Epithelial cell of prostate (primary cell): ENCODE measurements around the gene FMNL2.

Experiments used
- DNase-seq: peaks from one replicate; pipeline ENCODE4 v3.0.0-alpha.2; 2011; ENCODE audit warnings: low read depth, low spot score
- H3K27ac ChIP-seq: fragments of 450-650 bp; 2 replicates; pipeline ENCODE4 v1.5.1; 2017; ENCODE audit warnings: mild to moderate bottlenecking

FMNL2 gene

GRCh38 chr2:152441961-152442360, 107.0 kb downstream of the FMNL2 start:
- DNase-seq: no peak
- no peak overlapping the region for H3K27ac ChIP-seq

DNA sequence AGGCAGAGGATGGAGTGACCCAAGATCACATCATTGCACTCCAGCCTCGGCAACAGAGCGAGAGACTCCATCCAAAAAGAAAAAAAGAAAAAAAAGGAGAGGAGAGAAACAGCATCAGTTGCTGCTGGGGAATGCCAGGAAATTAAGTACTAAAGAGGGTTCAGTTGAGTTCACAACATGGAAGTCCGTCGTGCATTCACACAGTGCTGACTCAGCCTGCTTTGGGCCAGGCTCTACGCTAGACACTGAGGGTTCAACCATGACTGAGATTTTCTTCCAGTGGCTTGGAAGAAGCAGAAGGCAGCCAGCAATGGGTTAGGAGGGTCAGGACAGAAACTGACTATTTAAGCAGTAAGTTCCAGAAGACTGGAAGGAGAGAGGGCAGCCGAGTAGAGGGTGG, 108.8 kb downstream of the FMNL2 start:
- H3K27ac ChIP-seq: peak overlapping the region; percentile 71
- DNase-seq: no peak

- H3K27ac ChIP-seq: peak overlapping the region; percentile 71
- DNase-seq: no peak
Measured at GRCh38 chr2:152444448-152444847, 109.5 kb downstream of the FMNL2 start.

DNA sequence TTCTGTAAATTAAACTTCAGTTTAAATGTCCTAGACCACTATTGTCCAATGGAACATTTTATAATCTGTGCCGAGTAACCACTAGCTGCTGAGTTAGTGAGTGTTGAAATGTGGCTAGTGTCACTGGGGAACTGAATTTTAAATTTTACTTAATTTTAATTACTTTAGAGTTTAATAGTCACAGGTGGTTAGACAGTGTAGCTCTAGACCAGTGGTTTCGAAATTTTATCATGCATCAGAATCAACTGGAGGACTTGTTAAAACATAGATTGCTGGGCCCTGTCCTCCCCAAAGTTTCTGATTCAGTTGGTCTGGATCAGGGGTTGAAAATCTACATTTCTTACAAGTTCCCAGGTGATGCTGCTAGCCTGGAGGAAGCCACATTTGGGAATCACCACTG, 110.4 kb downstream of the FMNL2 start:
- H3K27ac ChIP-seq: peak overlapping the region; percentile 71
- no peak for DNase-seq

DNA sequence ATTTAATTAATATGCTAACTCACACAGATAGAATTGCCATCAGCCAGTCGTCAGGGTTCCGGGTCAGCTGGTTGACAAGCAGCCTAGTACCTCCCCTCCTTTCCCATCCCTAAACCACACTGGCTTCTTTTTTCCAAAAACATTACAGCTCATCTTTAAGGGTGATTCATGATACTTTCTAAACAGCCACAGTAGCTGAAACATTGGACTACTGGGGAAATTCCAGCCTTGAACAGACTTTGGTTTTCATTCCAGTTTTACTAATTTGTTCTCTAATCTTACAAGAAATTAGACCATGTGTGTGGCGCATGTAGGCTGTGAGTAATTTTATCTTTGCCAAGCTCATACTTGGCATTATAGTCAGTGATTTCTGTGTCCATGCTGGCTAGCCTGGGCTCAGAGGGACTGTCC, 110.8 kb downstream of the FMNL2 start:
- peak overlapping the region; percentile 71 for H3K27ac ChIP-seq
- no peak for DNase-seq

GRCh38 chr2:152446213-152446612, 111.2 kb downstream of the FMNL2 start:
- DNase-seq: no peak
- H3K27ac ChIP-seq: peak overlapping the region; percentile 71

- DNase-seq: no peak
- no peak overlapping the region for H3K27ac ChIP-seq
Measured at GRCh38 chr2:152447897-152448296, 112.9 kb downstream of the FMNL2 start.

GRCh38 chr2:152448606-152449005, 113.6 kb downstream of the FMNL2 start:
- no peak overlapping the region for H3K27ac ChIP-seq

DNA sequence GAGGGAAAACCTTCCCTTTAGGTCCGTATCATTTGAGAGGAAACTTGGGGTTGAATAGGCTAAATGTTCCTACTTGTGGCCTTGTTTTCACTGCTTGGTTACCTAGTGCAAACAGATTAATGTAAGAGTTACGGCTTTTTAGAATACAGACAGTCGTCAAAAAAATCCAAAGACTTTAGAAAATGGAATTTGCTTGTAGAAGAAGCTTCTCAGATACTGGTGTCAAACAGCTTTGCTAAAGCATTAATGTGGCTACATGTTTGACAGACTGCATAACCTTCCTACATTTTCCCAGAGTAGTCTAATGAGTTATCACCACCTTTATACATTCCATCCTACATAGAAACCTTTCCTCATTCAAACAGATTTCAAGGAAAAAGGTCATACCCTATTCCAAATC, 114.6 kb downstream of the FMNL2 start:
- DNase-seq: no peak
- no peak overlapping the region for H3K27ac ChIP-seq

More at GRCh38 chr2:152448606-152449005, 113.6 kb downstream of the FMNL2 start:
- DNase-seq: no peak

GRCh38 chr2:152450176-152450575, 115.2 kb downstream of the FMNL2 start:
- no peak for DNase-seq
- H3K27ac ChIP-seq: no peak overlapping the region

GRCh38 chr2:152452256-152452973, 117.4 kb downstream of the FMNL2 start:
- H3K27ac ChIP-seq: no peak overlapping the region
- no peak for DNase-seq

DNA sequence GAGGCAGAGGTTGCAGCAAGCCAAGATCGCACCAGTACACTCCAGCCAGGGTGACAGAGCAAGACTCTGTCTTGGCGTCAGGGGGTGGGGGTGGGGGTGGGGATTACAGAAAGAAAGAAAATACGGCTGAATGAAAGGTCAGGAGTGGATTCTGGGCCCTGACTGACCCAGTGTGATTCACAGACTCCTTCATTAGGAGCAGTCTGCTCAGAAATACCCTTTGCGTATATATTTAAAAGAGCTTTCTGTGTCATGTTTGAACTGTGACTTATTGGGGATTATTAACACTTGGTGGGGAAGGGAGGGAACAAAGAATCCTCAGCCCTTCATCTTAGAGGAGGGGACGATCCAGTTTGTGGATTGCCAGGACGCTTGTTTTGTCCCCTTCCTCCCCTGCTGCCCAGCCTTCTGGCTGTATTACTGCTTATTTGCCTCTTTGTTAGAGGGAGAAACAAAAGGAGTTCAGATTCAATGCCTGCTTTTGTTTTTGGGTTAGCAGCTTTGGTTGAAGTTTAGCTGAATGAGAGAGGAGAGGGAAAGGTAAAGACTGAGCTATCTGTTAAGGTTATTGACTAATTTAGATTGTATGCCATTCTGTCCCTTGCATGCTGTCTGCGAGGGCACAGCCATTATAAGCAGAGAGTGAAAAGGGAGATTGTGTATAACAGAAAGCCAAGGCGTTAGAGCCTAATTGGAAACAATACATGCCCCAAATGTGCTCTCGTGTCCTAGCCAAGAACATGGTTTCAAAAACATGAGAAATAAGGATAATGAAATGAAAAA, 118.3 kb downstream of the FMNL2 start:
- H3K27ac ChIP-seq: no peak overlapping the region
- no peak for DNase-seq

- DNase-seq: no peak
- no peak overlapping the region for H3K27ac ChIP-seq
Measured at GRCh38 chr2:152454371-152454770, 119.4 kb downstream of the FMNL2 start.

DNA sequence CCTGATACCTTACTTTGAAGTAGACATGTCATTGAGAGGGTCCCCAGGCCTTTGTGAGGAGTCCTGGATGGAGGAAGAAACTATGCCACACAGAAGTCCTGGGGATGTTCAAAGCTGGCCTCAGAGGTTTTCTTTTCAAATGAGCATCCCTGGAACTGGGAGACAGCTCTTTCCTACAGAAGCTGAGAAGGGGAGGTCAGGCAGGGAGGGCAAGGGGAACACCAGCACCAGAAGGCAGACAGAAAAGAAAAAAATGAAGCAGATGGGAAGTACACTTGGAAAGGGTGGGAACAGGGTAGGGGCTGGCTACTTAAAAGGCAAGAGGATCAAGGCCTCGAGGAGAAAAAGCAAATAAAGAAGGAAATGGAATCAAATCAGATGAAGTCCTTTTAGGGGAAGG, 120.0 kb downstream of the FMNL2 start:
- DNase-seq: no peak
- H3K27ac ChIP-seq: no peak overlapping the region

DNA sequence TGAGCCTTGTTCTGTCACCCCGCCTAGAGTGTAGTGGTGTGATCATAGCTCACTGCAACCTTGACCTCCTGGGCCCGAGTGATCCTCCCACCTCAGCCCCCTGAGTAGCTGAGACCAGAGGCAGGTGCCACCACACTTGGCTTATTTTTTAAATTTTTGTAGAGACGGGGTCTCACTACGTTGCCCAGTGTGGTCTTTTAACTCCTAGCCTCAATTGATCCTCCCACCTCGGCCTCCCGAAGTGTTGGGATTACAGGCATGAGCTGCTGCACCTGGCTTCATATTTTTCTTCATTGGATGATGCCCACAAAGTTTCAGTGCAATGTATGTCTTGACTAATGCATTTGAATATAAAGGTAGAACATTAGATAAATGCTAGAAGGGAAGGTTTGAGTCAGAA, 120.8 kb downstream of the FMNL2 start:
- no peak for DNase-seq
- H3K27ac ChIP-seq: peak overlapping the region; percentile 33

DNA sequence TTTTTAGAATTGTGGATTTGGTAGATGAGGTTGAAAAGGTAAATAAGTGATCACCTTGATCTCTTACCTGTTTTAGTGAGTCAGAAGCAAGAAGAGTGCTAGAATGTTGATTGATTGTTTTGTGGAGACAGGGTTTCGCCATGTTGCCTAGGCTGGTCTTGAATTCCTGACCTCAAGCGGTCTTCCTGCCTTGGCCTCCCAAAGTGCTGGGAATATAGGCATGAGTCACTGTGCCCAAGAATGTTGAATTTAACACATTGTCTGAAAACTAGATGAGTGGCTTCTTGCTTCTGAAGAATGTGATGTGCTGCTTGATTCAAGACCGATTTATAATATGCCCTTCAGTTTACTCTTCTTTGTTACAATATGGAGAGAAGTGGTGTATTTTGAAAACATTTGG, 121.3 kb downstream of the FMNL2 start:
- no peak for DNase-seq
- H3K27ac ChIP-seq: peak overlapping the region; percentile 33

- DNase-seq: no peak
- no peak overlapping the region for H3K27ac ChIP-seq
Measured at GRCh38 chr2:152458441-152458940, 123.5 kb downstream of the FMNL2 start.

- H3K27ac ChIP-seq: no peak overlapping the region
- no peak for DNase-seq
Measured at GRCh38 chr2:152459091-152459490, 124.1 kb downstream of the FMNL2 start.

- H3K27ac ChIP-seq: no peak overlapping the region
- DNase-seq: no peak
Measured at GRCh38 chr2:152460567-152460966, 125.6 kb downstream of the FMNL2 start.

DNA sequence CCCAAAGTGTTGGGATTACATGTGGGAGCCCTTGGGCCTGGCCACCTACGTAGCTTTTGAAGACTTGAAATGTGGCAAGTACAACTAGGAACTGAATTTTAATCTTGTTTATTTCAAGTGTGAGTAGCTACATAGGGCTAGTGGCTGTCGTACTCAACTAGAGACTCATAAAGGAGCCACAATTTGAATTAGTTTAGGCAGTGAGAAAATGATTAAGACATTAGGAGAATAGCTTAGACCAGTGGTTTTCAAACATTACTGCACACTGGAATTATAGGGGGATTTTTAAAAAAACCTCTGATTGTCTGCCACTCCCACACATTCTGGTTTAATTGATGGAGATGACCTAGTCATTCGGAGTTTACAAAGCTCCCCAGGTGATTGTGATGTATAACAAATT, 127.1 kb downstream of the FMNL2 start:
- H3K27ac ChIP-seq: no peak overlapping the region
- no peak for DNase-seq

DNA sequence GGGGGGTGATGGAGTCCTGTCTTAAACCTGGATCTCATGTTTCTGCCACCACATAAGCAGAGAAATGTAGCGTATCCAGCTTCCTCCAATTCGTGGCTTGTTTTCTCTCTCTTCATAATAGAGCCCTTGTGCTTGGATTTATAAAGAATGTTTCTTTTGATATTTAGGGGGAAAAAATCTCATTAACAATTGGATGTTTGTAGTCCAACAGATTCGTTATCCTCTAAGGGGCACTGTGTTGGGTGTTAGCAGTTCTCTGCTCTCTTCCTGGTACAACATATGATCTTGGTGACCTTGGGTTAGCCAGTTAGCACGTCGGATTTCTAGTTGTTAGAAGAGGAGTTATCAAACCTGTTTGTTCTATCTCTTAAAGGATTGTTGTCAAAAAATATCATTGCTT, 127.8 kb downstream of the FMNL2 start:
- H3K27ac ChIP-seq: no peak overlapping the region
- no peak for DNase-seq
